A673 (cell line): ENCODE measurements around the gene AFG3L2.

Experiments used
- EZH2 ChIP-seq: fragments of 200-600 bp; sonication (generic); IDR thresholded peaks from 2 replicates; pipeline ENCODE4 v1.6.1; 2017; ENCODE audit warnings: borderline replicate concordance, low read depth, mild to moderate bottlenecking, mixed read lengths, antibody characterized with exemption, low read length; ENCODE audit not compliant: poor library complexity, severe bottlenecking
- TF ChIP-seq, protein P1 (sequence below): fragments of 300-800, 200-600 bp; sonication (generic); conservative IDR thresholded peaks from 2 replicates; pipeline ENCODE4 v1.5.1; 2017; ENCODE audit warnings: low read depth, mild to moderate bottlenecking, antibody characterized with exemption, low read length, moderate library complexity, mixed read lengths

DNA sequence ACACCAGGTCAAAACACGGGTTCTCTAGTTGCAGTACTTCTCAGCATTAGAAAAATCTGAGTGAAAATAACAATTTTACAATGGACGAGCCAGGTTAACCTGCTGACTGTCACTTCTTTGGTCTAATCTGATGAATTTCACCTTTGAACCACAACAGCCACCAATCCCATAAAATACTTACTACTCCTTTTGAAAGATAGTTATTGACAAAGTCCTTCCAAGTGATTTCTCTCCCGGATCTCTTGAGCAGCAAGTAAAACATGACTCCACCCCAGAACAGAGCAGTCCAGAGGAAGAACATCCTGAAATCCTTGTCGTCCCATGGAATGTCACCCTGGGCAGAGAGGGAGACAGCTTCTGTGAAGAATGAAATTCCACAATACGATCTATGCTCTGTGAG is 10.2 kb downstream of the AFG3L2 start:
- TF ChIP-seq, protein P1, sequence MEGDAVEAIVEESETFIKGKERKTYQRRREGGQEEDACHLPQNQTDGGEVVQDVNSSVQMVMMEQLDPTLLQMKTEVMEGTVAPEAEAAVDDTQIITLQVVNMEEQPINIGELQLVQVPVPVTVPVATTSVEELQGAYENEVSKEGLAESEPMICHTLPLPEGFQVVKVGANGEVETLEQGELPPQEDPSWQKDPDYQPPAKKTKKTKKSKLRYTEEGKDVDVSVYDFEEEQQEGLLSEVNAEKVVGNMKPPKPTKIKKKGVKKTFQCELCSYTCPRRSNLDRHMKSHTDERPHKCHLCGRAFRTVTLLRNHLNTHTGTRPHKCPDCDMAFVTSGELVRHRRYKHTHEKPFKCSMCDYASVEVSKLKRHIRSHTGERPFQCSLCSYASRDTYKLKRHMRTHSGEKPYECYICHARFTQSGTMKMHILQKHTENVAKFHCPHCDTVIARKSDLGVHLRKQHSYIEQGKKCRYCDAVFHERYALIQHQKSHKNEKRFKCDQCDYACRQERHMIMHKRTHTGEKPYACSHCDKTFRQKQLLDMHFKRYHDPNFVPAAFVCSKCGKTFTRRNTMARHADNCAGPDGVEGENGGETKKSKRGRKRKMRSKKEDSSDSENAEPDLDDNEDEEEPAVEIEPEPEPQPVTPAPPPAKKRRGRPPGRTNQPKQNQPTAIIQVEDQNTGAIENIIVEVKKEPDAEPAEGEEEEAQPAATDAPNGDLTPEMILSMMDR = no peak
- TF ChIP-seq EZH2 = no peak
